HG03103 (cell line): ENCODE results near the gene ESPN.

Experiments
- ATAC-seq: cut with Tn5 transposase; IDR thresholded peaks from one replicate; pipeline ENCODE4 v1.9.1; 2021; ENCODE audit warnings: low read depth; ENCODE audit not compliant: unreplicated experiment

Gene ESPN

GRCh38 chr1:6463120-6463412 lies 38.5 kb downstream of the ESPN start:
- no peak for ATAC-seq

- no peak for ATAC-seq
These were observed 39.9 kb downstream of the ESPN start for GRCh38 chr1:6464514-6464836.

- ATAC-seq, result no peak
These were observed 40.3 kb downstream of the ESPN start for GRCh38 chr1:6464915-6465314.

DNA sequence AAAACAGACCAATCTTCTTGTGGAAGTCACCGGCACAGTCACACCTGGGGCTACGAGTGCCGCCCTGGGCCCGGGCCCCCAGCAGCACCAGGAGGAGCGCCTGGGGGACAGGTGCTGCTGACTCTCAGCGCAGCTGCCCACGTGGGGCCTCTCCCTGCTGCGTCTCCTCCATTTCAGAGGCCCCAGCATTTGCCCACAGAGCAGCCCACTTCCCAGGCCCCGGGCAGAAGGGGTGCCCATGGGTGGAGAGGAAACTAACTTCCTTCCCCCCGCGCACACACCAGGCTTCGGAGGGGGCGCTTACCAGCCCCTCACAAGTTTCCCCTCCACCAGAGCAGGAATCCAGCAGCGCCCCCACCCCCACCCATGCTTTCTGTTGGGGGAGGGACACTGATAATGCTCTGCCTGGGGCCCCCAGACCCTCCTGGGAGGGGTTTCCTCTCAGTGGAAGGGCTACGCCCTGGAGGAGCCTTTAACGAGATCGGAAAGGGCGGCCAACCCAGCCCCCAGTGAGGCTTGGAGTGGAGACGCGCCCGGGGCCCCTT lies 41.0 kb downstream of the ESPN start:
- no peak for ATAC-seq

DNA sequence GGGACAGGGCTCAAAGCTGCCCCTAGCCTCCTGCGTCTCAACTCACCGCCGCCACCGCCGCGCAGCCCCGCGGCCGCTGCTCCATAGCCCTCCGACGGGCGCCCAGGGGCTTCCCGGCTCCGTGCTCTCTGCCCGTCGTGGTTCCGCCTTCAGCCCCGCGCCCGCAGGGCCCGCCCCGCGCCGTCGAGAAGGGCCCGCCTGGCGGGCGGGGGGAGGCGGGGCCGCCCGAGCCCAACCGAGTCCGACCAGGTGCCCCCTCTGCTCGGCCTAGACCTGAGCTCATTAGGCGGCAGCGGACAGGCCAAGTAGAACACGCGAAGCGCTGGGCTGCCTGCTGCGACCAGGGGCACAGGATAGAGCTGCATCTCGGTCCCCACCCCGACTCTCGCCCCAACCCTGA lies 41.4 kb downstream of the ESPN start, which contains the start of gene TNFRSF25:
TSS of gene TNFRSF25 (minus strand) at position 151 of the 400 bp plus-strand sequence. CDS start at position 85, 66 bp downstream.
- ATAC-seq, result no peak

GRCh38 chr1:6466751-6467150 lies 42.2 kb downstream of the ESPN start:
- no peak for ATAC-seq

DNA sequence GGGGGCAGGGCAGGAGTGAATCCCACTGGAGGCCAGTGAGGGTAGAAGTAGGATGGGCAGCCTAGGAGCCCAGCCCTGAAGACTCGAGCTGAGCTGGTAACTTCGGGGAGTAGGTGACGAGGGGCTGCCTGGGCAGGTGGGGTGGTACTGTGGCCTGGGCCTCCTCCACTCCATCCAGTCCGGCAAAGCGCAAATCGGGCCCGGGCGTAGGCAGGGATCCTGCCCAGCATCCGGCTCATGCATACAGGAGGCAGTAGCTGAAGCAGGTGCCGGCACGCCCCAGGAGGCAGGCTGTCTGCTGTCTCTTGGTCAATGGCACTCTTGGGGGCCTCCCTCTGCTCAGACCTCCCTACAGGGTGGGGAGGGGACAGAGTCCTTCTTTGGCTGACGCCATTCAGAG lies 42.6 kb downstream of the ESPN start:
- ATAC-seq, result no peak

DNA sequence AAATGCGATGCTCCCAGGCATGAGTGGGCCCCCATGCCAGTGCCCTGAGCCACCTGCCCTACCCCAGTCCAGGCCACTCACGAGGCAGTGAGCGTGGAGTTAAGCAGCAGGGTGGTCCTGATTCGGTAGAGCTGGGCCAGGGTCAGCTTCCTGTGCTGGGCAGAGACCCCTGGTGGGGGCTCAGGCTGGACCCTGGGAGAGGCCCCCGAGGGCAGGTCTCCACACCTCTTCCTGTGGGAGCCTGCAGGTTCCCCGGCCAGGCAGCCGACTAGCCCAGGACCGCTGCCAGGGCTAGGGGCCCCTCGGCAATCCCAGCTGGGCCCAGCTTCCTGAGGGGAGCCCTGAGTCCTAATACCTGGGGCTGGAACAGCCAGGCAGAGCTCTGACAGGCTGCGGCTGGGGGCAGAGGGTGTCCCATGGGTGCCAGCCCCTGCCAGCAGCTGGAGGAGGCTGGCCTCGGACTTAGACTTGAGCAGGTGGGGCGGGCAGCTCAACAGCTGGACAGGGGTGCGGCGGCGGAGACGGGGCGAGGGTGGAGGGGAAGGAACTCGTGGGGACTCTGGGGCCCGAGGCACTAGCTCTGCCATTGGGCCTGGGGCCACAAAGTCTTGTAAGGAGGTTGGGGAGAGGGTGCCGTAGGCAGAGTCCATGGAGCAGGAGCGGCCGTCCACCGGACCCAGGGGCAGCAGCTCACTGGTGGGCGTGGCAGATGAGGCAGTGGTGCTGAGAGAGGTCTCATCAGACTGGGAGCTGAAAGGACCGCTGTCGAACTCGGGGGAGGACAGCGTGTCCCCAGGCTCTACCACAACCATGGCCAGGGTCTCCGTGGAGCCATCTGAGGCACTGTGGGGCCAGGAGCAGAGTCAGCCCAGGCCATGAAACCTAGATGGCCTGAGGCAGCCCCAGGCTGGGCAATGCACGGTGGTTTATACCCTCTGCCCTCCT lies 43.4 kb downstream of the ESPN start:
- no peak for ATAC-seq

DNA sequence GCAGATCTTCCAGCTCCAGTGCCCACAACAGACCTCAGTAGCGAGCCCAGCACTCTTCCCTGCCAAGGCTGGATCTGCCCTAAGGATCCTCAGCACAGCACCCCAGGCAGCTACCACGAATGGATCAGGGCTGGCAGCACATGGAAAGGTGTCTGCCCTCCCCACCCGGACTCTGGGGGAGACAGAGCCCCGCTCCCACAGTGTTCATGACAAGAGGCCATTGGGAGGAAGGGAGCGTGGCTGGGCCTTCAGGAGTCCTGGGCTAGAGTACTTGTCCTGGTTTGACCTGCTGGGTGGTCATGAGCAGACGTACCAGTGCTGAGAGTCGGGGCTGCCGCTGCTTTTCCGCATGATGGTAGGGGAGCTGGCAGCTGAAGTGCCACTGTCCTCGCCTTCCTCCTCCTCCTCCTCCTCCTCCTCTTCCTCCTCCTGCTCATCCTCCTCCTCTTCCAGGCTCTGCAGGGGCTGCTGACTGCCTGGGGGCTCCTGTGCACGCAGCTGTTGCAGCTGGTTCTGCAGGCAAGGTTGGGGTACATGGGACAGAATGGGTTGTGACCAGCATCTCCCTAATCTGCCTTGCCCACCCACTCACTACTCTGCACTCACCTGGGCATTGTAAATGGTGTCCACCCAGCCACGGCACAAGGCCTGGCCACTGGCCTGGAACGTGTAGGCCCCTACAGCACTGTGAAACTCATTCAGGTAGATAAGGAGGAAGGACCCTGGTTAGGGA lies 44.3 kb downstream of the ESPN start:
- no peak for ATAC-seq

DNA sequence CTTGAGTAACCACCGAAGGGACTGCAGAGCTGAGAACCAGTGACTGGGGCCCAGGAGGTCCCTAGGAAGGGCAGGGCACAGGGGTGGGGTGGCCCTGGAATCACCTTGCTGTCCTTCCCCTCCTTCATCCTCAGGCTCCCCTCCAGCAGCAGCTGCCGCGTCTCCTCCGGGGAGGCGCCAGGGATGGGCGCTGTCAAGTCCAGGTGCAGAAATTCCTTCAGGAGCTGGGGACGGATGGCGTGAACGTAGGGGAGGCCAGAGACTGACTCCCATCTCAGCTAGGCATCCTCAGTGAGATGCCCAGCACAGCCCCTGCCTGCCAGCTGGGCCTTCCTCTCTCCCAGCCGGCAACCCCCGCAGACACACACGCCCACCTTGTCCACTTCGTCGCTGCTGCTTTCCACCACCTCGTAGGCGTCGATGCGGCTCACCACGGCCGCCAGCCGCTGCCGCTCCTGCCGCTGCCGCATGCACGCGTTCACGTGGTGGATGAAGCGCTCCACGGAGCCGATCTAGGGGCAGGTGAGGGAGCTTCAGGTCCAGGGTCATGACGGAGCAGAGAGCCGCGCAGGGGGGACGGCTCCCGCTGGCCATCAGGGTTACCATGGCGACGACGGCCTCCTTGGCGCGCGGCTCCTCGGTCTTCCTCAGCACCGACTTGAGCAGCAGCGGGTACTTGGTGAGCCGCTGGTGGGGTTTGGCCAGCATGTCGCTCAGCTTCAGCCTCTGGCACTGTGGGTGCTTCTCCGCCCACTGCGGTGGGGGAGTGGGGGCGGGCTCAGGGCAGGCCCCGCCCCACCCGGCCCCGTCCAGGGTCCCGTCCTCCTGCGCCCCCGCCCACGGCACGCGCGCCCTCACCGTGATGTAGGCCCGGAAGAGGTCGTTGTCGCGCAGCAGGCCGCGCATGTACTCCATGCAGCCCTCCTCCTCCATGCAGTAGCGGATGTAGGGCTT lies 45.8 kb downstream of the ESPN start:
- no peak for ATAC-seq

GRCh38 chr1:6471086-6471969 lies 46.8 kb downstream of the ESPN start:
- ATAC-seq, result no peak

DNA sequence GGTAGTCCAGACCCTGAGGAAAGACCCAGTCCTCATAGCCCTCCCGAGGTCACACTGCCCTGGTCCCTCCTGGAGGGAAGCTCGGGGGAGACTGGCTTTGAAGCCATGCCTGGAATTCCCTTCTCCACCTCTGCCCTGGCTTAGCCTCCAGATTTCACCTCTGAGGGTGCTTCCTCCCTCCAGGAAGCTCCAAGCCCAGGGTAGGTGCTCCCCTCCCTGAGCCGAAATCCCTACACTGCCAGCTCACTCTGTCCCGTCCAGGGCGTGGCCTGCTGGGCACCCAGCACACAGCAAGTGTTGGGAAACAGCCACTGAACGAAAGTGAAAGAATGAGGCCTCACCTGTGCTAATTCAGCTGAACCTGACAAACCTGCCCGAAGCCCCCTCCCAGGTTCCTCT lies 47.4 kb downstream of the ESPN start:
- ATAC-seq, result no peak

- no peak for ATAC-seq
These were observed 47.8 kb downstream of the ESPN start for GRCh38 chr1:6472391-6472790.

- ATAC-seq, result no peak
These were observed 48.6 kb downstream of the ESPN start for GRCh38 chr1:6473156-6473555.

DNA sequence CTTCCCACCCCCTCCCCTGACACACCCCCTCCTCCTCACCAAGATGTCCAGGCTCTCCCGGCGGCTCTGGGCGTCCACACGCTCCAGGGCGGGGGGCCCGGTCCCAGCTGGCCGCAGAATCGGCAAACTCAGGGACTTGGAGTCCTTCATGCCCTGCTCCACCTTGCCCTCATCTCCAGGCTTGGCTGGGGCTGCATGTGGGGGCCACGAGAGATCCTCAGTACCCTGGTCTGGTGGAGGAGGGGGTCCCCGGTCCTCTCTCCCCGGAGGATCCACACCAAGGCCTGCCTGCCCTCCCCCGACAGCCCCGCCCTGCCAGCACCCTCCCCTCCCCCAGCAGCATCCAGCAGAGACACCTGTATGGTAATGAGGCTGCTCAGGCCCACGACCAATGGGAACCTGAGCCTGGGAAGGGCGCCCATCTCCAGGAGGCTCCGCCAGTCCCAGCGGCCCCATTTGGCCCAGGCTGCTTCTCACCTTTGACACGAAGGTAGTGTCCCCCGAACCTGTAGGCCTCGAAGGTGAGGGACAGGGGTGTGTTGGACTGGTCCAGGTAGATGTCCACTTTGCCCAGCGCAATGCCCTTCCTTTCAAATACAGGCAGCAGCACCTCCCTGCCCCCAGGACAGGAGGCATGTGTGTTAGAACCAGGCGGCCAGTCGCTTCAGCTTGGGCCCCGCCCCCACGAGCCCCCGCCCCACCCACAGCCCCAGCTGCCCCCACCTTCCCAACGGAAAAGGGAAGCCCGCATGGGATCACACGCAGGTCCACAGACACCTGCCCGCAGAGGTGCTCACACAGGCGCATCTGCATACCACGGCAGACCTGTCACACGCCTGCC lies 49.6 kb downstream of the ESPN start:
- no peak for ATAC-seq

- ATAC-seq, result no peak
These were observed 50.3 kb downstream of the ESPN start for GRCh38 chr1:6474815-6475282.

DNA sequence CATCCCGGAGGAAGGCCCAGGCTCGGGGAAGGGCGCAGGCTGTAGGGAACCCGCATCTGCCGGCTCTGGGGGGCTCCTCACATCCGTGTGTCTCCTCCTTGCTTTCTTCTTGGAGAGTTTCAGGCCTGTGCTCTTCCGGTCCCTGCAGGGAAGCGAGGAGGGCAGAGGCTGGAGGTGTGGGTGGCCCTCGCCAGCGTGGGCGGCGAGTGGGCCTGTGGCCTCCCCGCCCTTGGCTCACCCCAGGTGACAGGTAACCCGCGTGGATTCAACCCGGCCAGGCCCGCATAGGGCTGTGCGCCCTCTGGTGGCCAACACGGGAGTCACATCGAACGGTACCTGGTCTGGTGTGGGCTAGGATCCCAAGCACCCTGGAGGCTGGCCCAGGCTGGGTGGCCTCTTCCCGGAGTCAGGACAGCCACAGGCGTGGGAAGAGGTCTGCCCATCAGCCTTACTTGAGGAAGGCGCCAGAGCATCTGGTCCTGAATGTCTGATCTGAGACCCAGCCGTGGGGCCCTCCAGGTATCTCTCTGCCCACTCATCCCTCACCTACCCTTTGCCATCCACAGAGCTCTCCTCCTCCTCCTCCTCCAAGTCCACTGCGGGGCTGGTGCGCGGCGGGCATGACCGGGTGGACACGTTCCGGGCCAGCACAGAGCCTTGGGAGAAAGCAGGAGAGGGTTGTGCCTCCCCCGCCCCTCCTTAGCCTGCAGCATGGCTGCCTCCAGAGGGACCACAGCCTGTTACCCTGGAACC lies 51.0 kb downstream of the ESPN start:
- no peak for ATAC-seq

DNA sequence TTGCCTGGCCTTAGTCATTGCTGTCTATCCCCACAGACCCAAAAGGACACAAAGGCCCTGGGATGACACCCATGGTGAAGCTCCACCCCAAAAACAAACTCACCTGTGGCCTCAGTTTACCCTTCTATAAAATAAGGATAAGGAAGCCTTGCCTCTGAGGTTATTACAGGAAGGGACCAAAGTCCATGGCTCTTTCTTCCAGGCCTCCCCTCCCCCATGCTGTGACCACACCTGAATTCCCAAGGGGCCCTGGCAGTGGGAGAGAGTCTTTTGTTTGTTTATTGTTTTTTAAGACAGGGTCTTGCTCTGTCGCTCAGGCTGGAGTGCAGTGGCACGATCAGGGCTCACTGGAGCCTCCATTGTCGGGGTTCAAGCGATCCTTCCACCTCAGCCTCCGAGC lies 51.9 kb downstream of the ESPN start:
- no peak for ATAC-seq
